WERI-Rb-1 (cell line): ENCODE data around the gene MDP1.
A peak's percentile ranks its signal among the peaks of the same experiment; 100 is the strongest.

Experiments
- DNase-seq: peaks from one replicate; pipeline ENCODE4 v3.0.0-alpha.2; 2020
- H3K27ac ChIP-seq: fragments of 250-450 bp; sonication (Bioruptor Pico); 2 replicates; pipeline ENCODE4 v1.5.1; 2020; ENCODE audit warnings: mild to moderate bottlenecking, moderate library complexity
- H3K27me3 ChIP-seq: fragments of 250-450 bp; sonication (Bioruptor Pico); 2 replicates; pipeline ENCODE4 v1.5.1; 2021; ENCODE audit warnings: mild to moderate bottlenecking, low read depth, moderate library complexity; ENCODE audit not compliant: insufficient read depth, severe bottlenecking
- H3K36me3 ChIP-seq: fragments of 250-450 bp; sonication (Bioruptor Pico); 2 replicates; pipeline ENCODE4 v1.5.1; 2020; ENCODE audit warnings: mild to moderate bottlenecking, moderate library complexity
- H3K4me3 ChIP-seq: 2 replicates; pipeline ENCODE4 v1.5.1; 2011; ENCODE audit warnings: low read depth, mild to moderate bottlenecking, control low read depth, low read length
- H3K9me3 ChIP-seq: fragments of 250-450 bp; sonication (Bioruptor Pico); 2 replicates; pipeline ENCODE4 v1.5.1; 2021; ENCODE audit warnings: mild to moderate bottlenecking, moderate library complexity; ENCODE audit not compliant: severe bottlenecking
- TF ChIP-seq, protein P1 (sequence below): IDR thresholded peaks from 2 replicates; pipeline ENCODE4 v1.5.1; 2011; ENCODE audit warnings: low read depth, mild to moderate bottlenecking, control low read depth, inconsistent platforms, low read length

MDP1 gene

DNA sequence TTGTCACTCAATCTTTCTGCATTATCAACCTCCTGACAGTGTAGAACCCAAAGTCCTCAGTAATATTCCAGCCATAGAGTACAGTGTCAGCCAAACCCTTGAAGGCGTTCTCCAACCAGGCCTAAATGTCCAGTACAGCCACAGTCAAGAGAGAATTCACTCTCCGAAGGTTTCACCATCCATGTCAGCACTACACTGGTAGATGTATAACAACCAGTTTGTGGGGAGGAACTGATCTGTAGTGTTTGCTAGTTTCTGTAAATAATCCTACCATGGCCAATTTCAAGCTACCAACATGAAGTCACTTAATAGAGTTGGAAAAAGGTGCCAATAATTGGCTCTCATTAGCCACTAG is 456 bp upstream of the MDP1 start:
- TF ChIP-seq, protein P1, sequence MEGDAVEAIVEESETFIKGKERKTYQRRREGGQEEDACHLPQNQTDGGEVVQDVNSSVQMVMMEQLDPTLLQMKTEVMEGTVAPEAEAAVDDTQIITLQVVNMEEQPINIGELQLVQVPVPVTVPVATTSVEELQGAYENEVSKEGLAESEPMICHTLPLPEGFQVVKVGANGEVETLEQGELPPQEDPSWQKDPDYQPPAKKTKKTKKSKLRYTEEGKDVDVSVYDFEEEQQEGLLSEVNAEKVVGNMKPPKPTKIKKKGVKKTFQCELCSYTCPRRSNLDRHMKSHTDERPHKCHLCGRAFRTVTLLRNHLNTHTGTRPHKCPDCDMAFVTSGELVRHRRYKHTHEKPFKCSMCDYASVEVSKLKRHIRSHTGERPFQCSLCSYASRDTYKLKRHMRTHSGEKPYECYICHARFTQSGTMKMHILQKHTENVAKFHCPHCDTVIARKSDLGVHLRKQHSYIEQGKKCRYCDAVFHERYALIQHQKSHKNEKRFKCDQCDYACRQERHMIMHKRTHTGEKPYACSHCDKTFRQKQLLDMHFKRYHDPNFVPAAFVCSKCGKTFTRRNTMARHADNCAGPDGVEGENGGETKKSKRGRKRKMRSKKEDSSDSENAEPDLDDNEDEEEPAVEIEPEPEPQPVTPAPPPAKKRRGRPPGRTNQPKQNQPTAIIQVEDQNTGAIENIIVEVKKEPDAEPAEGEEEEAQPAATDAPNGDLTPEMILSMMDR, result no peak
- Histone ChIP-seq H3K9me3 (no peaks in the 10 kb centered on the region), H3K36me3 (no peaks in the 10 kb centered on the region; the same call in 1 of the 2 replicates), H3K4me3 (no peak overlapping the region), H3K27ac (no peak overlapping the region), H3K27me3 (no peaks in the 10 kb centered on the region)
- DNase-seq, result no peak

DNA sequence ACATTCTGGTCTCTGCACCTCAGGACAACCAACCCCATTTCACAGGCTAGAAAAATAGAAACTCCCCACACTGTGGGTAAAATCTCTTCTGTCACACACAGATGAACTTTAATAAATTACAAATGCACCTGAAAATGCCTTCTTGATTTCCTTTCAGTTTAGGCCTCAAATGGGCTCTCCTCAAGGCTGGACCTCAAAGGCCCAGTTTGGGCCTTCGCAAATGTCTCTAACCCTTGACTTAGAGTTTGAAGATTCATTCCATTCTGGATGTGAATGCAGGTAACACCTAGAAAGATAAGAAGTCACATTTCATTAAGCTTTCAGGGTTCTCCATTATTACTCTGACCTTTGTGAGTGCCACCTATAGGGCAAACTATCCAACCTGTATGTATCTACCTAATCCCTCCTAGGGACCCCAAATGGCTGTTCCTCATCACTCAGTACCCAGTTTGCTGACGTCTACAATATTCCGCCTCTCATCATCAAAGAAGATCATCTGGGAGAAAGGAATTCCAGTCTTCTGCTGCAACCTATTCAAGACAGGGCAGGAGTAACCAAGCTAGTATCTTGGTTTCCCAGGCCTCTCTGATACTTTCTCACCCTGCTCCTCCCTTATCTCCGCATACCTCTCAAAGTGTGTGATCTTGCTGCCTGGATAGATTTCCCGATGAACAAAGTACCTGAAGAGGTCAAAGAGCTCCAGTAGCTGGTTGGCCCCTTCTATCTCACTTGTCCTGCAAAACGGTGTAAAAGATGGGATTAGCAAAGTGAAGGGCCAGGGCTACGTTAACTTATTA is 1.8 kb downstream of the MDP1 start:
- Histone ChIP-seq H3K27me3 (no peaks in the 10 kb centered on the region), H3K4me3 (peak overlapping the region; percentile 83), H3K27ac (peak overlapping the region; percentile 92), H3K9me3 (no peaks in the 10 kb centered on the region), H3K36me3 (peaks cover 18% of the 10 kb centered on the region)
- no peak for DNase-seq
- TF ChIP-seq, protein P1, result no peak

DNA sequence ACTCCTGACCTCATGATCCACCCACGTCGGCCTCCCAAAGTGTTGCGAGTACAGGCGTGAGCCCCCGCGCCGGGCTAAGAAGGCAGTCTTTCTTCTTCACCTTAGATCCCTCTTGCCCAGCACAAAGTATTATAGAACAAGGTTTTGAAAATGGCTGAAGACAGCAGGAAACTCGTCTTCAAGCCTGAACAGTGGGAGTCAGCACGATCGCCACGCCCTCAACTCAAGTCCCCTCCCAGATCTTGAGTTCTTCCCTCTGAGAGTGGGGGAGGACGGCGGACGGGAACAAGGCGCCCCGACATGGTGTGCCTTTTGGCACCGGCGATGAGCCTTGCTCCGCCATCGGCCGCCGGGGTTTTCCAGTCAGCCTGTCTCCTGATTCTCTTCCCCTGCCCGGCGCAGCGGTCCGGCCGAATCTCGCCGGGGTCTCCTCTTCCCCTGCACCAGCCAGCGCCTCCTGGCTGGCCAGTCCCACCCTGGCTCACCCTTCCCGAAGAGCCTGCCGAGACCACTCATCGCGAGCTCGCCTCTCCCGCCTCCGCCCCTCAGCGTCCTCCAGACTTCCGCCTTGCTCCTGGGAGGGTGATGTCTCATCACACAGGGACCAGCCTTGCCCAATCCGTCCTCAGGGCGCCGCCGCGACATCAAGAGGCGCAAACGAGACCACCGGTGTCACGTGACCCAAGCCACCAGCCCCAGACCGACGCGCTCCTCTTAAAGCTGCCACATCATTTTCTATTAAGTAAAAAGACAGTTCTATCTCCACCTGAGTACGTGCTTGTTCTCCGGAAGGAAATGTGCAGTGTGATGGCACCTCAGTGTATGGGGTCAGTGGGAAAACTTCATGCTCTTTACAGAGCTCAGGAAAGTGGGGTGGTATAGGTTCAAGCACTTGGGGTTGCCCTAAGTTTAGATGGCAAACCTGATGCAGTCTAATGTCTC is 2.7 kb downstream of the MDP1 start, which contains the start of gene CHMP4A:
Gene CHMP4A, minus strand, starts transcription at position 565 of the 942 bp plus-strand sequence. Its CDS starts 49 bp downstream, at position 516.
- Histone ChIP-seq H3K4me3 (peak within 1 kb of the TSS; percentile 83), H3K27ac (peak within 1 kb of the TSS; percentile 92), H3K36me3 (peaks cover 20% of the 10 kb centered on the region), H3K9me3 (no peaks in the 10 kb centered on the region), H3K27me3 (no peaks in the 10 kb centered on the region)
- peak; percentile 98 for DNase-seq
- TF ChIP-seq, protein P1, result 0 out of 2 replicates have a peak, but pooled peaks have one; percentile 24

DNA sequence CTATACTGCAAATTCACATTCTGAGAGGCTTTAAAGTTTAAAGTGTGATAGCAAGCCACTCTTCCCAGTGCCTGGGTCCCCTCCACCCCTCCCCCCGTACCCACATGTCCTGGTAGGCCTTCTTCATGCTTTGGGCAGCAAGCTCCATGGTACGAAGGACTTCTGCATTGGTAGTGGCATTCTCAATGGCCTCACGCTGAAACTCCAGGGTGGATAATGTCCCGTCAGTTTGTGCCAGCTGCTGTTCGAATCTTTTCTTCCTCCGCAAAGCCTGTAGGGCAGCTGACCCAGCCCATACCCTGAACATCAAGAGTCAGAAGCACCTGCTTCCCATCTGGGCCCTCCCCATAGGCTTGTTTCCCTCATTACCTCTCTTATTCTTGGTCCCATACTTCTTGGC is 4.6 kb downstream of the MDP1 start:
- no peaks in the 10 kb centered on the region for H3K9me3 ChIP-seq
- no peak overlapping the region for H3K27ac ChIP-seq
- H3K27me3 ChIP-seq, result no peaks in the 10 kb centered on the region
- H3K4me3 ChIP-seq, result no peak overlapping the region
- H3K36me3 ChIP-seq, result peaks cover 38% of the 10 kb centered on the region
- no peak for DNase-seq
- TF ChIP-seq, protein P1, result no peak

DNA sequence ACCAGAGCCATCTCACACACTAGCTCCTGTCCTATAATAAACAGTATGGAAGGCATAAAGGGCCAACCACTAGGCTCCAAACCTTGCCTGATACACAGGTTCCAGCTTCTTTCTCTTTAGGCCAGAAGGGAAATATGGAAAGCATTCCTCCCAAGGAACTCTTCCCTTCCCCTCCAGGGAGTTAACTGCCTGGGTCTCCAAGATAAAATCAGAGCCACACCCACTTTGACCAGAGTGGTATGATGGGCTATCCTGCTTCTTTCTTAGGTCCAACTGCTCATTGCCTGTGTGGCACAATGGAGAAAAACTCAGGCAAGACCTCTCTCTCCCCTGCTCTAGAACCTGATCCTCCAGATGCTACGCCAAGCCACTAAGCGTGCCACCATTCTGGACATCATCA is 8.2 kb downstream of the MDP1 start:
- TF ChIP-seq, protein P1, result no peak
- Histone ChIP-seq H3K36me3 (peaks cover 57% of the 10 kb centered on the region), H3K4me3 (no peak overlapping the region), H3K9me3 (peaks cover 2% of the 10 kb centered on the region), H3K27ac (no peak overlapping the region), H3K27me3 (no peaks in the 10 kb centered on the region)
- DNase-seq, result no peak
